ENCODE measurements around the gene TTLL10.

GRCh38 chr1:1217621-1218523 is 44.2 kb downstream of the TTLL10 start:
- TF ChIP-seq EZH2 (IDR thresholded peaks at IDR 0.05; ENCODE audit: insufficient read depth, low read length) (no peak), CTCF (IDR thresholded peaks at IDR 0.05; ENCODE audit: insufficient read depth, low read depth, low read length) (no peak)

Measured in astrocyte (in vitro differentiated cells and primary cell).